ENCODE measurements around the gene ELAPOR1. TPM values are rescaled to one million over a fixed set of nuclear protein-coding genes. Genes with fewer than 3 reads are reported as not detected.

The ELAPOR1 gene
- total and polyA plus RNA-seq, 11 donors: 0.04 to 0.83 (median 0.23) TPM; not detected in 2

DNA sequence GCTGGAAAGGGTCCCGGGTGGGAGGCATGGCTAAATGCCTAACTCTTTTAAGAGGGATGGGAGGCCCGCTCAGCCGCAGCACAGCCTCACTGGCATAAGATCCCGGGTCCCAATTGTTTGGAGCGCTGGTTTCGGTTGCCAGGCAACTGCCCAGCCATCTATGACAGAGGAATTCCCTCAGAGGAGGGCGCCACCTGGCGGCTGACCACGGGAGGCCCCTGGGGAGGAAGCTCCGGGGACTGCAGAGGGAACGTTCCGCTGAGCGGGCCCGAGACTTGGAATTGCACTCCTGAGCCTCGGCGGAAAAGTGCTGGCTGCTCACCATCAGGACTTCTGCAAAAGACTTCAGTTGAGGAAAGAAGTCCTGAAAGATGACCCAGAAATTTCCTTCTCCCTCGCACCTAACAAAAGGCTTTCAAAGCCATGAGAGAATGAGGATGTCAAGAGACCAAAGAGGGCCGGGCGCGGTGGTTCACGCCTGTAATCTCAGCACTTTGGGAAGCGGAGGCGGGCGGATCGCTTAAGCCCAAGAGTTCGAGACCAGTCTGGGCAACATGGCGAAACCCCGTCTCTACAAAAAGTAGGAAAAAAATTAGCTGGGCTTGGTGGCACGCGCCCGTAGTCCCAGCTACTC, 1.1 kb upstream of the ELAPOR1 start:
- peaks cover 0 to 28% (median 18%) of the 10 kb centered on the region in 12 donors for H3K4me1 ChIP-seq
- H3K9me3 ChIP-seq: no peaks in the 10 kb centered on the region
- no peaks in the 10 kb centered on the region for H3K36me3 ChIP-seq
- whole genome bisulfite sequencing, 4 donors: 4 to 10% (median 6%) methylated on average over 27 to 31 of the region's 31 CpGs
- intact Hi-C loops (cut with DNase I): loop anchor here in 8 of 10 donors (2.0 to 10.0 kb wide), 12 partner anchors 70 to 288 kb away; partner anchors contain the start of genes CLCC1 (in 7 of the 8), WDR47 (in 2 of the 8) and SARS1 (in 1 of the 8)
- TF ChIP-seq CTCF (IDR thresholded peaks at IDR 0.05) (peak; percentile 94 to 99 (median 98)), POLR2A (IDR thresholded peaks at IDR 0.05) (peak in 1 of 2 donors; percentile 13)
- H3K4me3 ChIP-seq: peak overlapping the region in 10 of 12 donors; percentile 4 to 54 (median 40)
- H3K27ac ChIP-seq: no peak overlapping the region
- ATAC-seq: peak; percentile 92 to 98 (median 96)
- H3K27me3 ChIP-seq: peaks cover 0 to 42% (median 24%) of the 10 kb centered on the region in 9 donors
- peak; percentile 90 to 97 (median 94) for DNase-seq

DNA sequence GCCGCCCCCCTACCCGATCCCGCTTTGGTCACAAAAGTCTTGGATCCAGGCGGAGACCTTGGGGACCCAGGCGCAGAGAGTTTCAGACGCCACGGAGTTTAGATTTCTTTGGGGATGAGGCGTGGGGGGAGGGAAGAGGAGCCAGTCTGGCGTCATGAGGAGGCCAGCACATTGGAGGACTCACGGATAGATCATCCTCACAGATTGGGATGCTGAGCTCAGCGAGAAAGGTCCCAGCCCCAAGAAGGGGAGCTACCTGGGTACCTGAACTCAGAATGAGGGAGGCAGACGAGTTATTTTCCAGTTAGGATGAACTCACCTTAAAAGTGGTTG, 393 bp downstream of the ELAPOR1 start:
- Histone ChIP-seq H3K36me3 (no peaks in the 10 kb centered on the region), H3K4me3 (peak overlapping the region in 7 of 12 donors; percentile 36 to 54 (median 50)), H3K4me1 (peaks cover 0 to 28% (median 18%) of the 10 kb centered on the region in 12 donors), H3K9me3 (no peaks in the 10 kb centered on the region), H3K27ac (no peak overlapping the region), H3K27me3 (peaks cover 0 to 44% (median 24%) of the 10 kb centered on the region in 9 donors)
- no peak for TF ChIP-seq POLR2A (IDR thresholded peaks at IDR 0.05)
- no peak for TF ChIP-seq CTCF (IDR thresholded peaks at IDR 0.05)
- no peak for ATAC-seq
- DNase-seq: no peak
- 7 to 9% (median 8%) methylated on average over 11 to 12 of the region's 12 CpGs for WGBS, 4 donors
- intact Hi-C loops (cut with DNase I): loop anchor here in 8 of 10 donors (5.0 to 10.0 kb wide), 10 partner anchors 72 to 290 kb away; partner anchors contain the start of genes CLCC1 (in 6 of the 8), WDR47 (in 2 of the 8) and SARS1 (in 1 of the 8)

- Histone ChIP-seq H3K36me3 (no peaks in the 10 kb centered on the region), H3K9me3 (no peaks in the 10 kb centered on the region), H3K27me3 (peaks cover 0 to 44% (median 24%) of the 10 kb centered on the region in 9 donors), H3K27ac (no peak overlapping the region), H3K4me3 (no peak overlapping the region), H3K4me1 (peaks cover 0 to 28% (median 18%) of the 10 kb centered on the region in 12 donors)
- intact Hi-C loops (cut with DNase I): loop anchor here in 5 of 10 donors (10.0 kb wide), 4 partner anchors 91 to 291 kb away; partner anchors contain the start of gene CLCC1 (in 4 of the 5)
- DNase-seq: no peak
- TF ChIP-seq CTCF (IDR thresholded peaks at IDR 0.05): no peak
- ATAC-seq: no peak
- WGBS, 4 donors: 92 to 97% (median 95%) methylated on average over 2 of the region's 2 CpGs
These were observed 1.8 kb downstream of the ELAPOR1 start for GRCh38 chr1:109115685-109116084.

DNA sequence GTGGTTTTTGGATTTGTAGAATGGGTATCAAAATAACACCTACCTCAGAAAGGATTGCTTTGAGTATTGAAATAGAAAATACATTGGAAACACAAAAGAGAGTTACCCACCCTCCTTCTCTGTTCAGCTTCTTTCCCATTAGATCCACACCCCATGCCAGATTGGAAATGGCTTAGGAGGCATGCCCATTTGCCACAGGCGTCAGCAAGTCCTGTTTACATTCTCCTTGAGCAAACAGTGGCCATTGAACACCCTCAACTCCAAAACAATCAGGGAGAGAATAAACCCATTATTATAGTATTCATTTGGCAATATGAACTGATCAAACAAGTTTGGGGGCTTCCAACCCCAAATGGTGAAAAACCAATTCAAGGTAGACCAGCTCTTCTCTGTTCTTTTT, 2.4 kb downstream of the ELAPOR1 start:
- no peak for TF ChIP-seq CTCF (IDR thresholded peaks at IDR 0.05)
- 70 to 96% (median 85%) methylated on average over 1 of the region's 1 CpG for WGBS, 4 donors
- Histone ChIP-seq H3K27ac (no peak overlapping the region), H3K4me1 (peaks cover 0 to 28% (median 18%) of the 10 kb centered on the region in 12 donors), H3K9me3 (no peaks in the 10 kb centered on the region), H3K27me3 (peaks cover 0 to 44% (median 24%) of the 10 kb centered on the region in 9 donors), H3K4me3 (no peak overlapping the region), H3K36me3 (no peaks in the 10 kb centered on the region)
- no peak for DNase-seq
- intact Hi-C loops (cut with DNase I): loop anchor here in 5 of 10 donors (10.0 kb wide), 4 partner anchors 91 to 291 kb away; partner anchors contain the start of gene CLCC1 (in 4 of the 5)
- ATAC-seq: no peak
